Sigmoid colon (tissue), 7 donors: ENCODE data around the gene GABRP. TPM values are rescaled to one million over a fixed set of nuclear protein-coding genes. Genes with fewer than 3 reads are reported as not detected.
"Not testable (repeated sequence)": the region's sequence is repeated elsewhere in the genome, so short reads cannot be mapped to it uniquely, and the experiment has no call there.

Experiments used
- DNase-seq: peaks from one replicate; pipeline ENCODE4 v3.0.0-alpha.2; 2019
- H3K27ac ChIP-seq, 4 donors: fragments of 200-600 bp; sonication (generic); one replicate each; pipeline ENCODE4 v1.5.1; 2016 to 2019; ENCODE audit warnings: mild to moderate bottlenecking in 1 of 4
- H3K27me3 ChIP-seq, 3 donors: fragments of 200-600 bp; sonication (generic); one replicate each; pipeline ENCODE4 v1.5.1; 2019; ENCODE audit warnings: mild to moderate bottlenecking in 1 of 3
- H3K36me3 ChIP-seq, 4 donors: fragments of 200-600 bp; sonication (generic); one replicate each; pipeline ENCODE4 v1.5.1; 2016 to 2019
- H3K4me1 ChIP-seq, 4 donors: fragments of 200-600 bp; sonication (generic); one replicate each; pipeline ENCODE4 v1.5.1; 2017 to 2019
- H3K4me3 ChIP-seq, 4 donors: fragments of 200-600 bp; sonication (generic); one replicate each; pipeline ENCODE4 v1.5.1; 2017 to 2019; ENCODE audit warnings: mild to moderate bottlenecking in 2 of 4, moderate library complexity in 1 of 4
- H3K9me3 ChIP-seq, 4 donors: fragments of 200-600 bp in 3 of 4; sonication (generic) in 3 of 4; one replicate each; pipeline versions ENCODE4 v1.5.1 to v1.6.1; 2013 to 2019
- EP300 ChIP-seq, 4 donors: sonication (generic); formaldehyde crosslinking; IDR thresholded peaks; one replicate each; pipeline ENCODE4 v1.6.1; 2017; ENCODE audit warnings: antibody characterized with exemption in 4 of 4
- POLR2A ChIP-seq, 2 donors: fragments of 450-650 bp; IDR thresholded peaks; one replicate each; pipeline ENCODE4 v1.6.1; 2016; ENCODE audit warnings: antibody characterized with exemption in 2 of 2, mild to moderate bottlenecking in 2 of 2, moderate library complexity in 2 of 2
- POLR2AphosphoS5 ChIP-seq, 4 donors: sonication (generic); formaldehyde crosslinking; IDR thresholded peaks; one replicate each; pipeline ENCODE4 v1.6.1; 2017; ENCODE audit warnings: antibody characterized with exemption in 4 of 4
- WGBS, 2 donors: extraction: QIAGEN DNeasy Blood & Tissue Kit; methylation state at CpG; one replicate each; pipeline ENCODE4 v1.1.7; 2013; 5-methylcytosine and 5-hydroxymethylcytosine counted together
- intact Hi-C: fragments of 100-400 bp; cut with DNase I; formaldehyde crosslinking; loops from one replicate; pipeline ENCODE4 v1.15.1; 2023
- polyA plus RNA-seq, 3 donors: library from polyadenylated mRNA; stranded (reverse); fragments of 200-250 nt; gene quantifications; one replicate each; pipeline ENCODE4 v1.2.3, GENCODE V29; 2013
- total RNA-seq, 4 donors: library from RNA; depleted of rRNA; stranded (reverse); fragments of >200 nt; gene quantifications; one replicate each; pipeline ENCODE4 v1.1.0, GENCODE V29; 2016
- TF ChIP-seq, protein P1 (sequence below), 4 experiments: fragments of 450-650 bp in 3 of 4; fragments of 200-600 bp in 1 of 4; IDR thresholded peaks; one replicate each; pipeline ENCODE4 v1.5.1; 2016 to 2019; ENCODE audit warnings: antibody characterized with exemption in 4 of 4, mild to moderate bottlenecking in 3 of 4, moderate library complexity in 2 of 4
- donor health status: healthy with polysubstance abuse.
- donor health status: Bipolar disorder and iron deficiency.
- donor health status: healthy.

Gene GABRP
- total and polyA plus RNA-seq, 7 donors: 1.8 TPM; not detected in 6

- TF ChIP-seq POLR2A (IDR thresholded peaks at IDR 0.05) (no peak), EP300 (IDR thresholded peaks at IDR 0.05) (no peak), POLR2AphosphoS5 (IDR thresholded peaks at IDR 0.05) (no peak)
- TF ChIP-seq, protein P1, sequence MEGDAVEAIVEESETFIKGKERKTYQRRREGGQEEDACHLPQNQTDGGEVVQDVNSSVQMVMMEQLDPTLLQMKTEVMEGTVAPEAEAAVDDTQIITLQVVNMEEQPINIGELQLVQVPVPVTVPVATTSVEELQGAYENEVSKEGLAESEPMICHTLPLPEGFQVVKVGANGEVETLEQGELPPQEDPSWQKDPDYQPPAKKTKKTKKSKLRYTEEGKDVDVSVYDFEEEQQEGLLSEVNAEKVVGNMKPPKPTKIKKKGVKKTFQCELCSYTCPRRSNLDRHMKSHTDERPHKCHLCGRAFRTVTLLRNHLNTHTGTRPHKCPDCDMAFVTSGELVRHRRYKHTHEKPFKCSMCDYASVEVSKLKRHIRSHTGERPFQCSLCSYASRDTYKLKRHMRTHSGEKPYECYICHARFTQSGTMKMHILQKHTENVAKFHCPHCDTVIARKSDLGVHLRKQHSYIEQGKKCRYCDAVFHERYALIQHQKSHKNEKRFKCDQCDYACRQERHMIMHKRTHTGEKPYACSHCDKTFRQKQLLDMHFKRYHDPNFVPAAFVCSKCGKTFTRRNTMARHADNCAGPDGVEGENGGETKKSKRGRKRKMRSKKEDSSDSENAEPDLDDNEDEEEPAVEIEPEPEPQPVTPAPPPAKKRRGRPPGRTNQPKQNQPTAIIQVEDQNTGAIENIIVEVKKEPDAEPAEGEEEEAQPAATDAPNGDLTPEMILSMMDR (IDR thresholded peaks at IDR 0.05): no peak
- peaks cover 0 to 40% (median 37%) of the 10 kb centered on the region in 4 donors for H3K4me1 ChIP-seq
- intact Hi-C loops: no loop called here
These were observed 30.2 kb upstream of the GABRP start for GRCh38 chr5:170753311-170753710.

GRCh38 chr5:170754508-170754907 lies 29.0 kb upstream of the GABRP start:
- H3K27me3 ChIP-seq, DNase-seq, H3K36me3 ChIP-seq, intact Hi-C loops, H3K4me3 ChIP-seq, H3K9me3 ChIP-seq, H3K27ac ChIP-seq: not testable (repeated sequence)
- WGBS, 2 donors: 89 to 92% methylated on average over 2 of the region's 2 CpGs
- peaks cover 0 to 40% (median 38%) of the 10 kb centered on the region in 4 donors for H3K4me1 ChIP-seq

More at GRCh38 chr5:170753311-170753710, 30.2 kb upstream of the GABRP start:
- Histone ChIP-seq H3K4me3 (no peak overlapping the region), H3K36me3 (no peaks in the 10 kb centered on the region), H3K27me3 (no peaks in the 10 kb centered on the region), H3K9me3 (no peaks in the 10 kb centered on the region), H3K27ac (no peak overlapping the region)
- no peak for DNase-seq

- Histone ChIP-seq H3K27me3 (no peaks in the 10 kb centered on the region), H3K36me3 (no peaks in the 10 kb centered on the region), H3K9me3 (no peaks in the 10 kb centered on the region), H3K4me3 (no peak overlapping the region), H3K27ac (peak overlapping the region in 1 of 4 donors; percentile 51), H3K4me1 (peaks cover 0 to 40% (median 38%) of the 10 kb centered on the region in 4 donors)
- 23 to 67% methylated on average over 7 of the region's 7 CpGs for WGBS, 2 donors
- DNase-seq: no peak
- TF ChIP-seq, protein P1 (IDR thresholded peaks at IDR 0.05): no peak
- TF ChIP-seq EP300 (IDR thresholded peaks at IDR 0.05) (no peak), POLR2A (IDR thresholded peaks at IDR 0.05) (no peak), POLR2AphosphoS5 (IDR thresholded peaks at IDR 0.05) (no peak)
- intact Hi-C loops: no loop called here
These were observed 27.7 kb upstream of the GABRP start for GRCh38 chr5:170755679-170756456.

- intact Hi-C loops: no loop called here
- H3K4me1 ChIP-seq: peaks cover 0 to 37% (median 34%) of the 10 kb centered on the region in 4 donors
- H3K9me3 ChIP-seq: no peaks in the 10 kb centered on the region
- TF ChIP-seq EP300 (IDR thresholded peaks at IDR 0.05) (no peak), POLR2A (IDR thresholded peaks at IDR 0.05) (no peak), POLR2AphosphoS5 (IDR thresholded peaks at IDR 0.05) (no peak)
- TF ChIP-seq, protein P1 (IDR thresholded peaks at IDR 0.05): no peak
- peak overlapping the region in 3 of 4 donors; percentile 30 to 51 (median 35) for H3K27ac ChIP-seq
- no peaks in the 10 kb centered on the region for H3K27me3 ChIP-seq
- WGBS, 2 donors: 89 to 90% methylated on average over 8 of the region's 8 CpGs
- no peak for DNase-seq
- no peaks in the 10 kb centered on the region for H3K36me3 ChIP-seq
- H3K4me3 ChIP-seq: no peak overlapping the region
These were observed 26.8 kb upstream of the GABRP start for GRCh38 chr5:170756691-170757090.

GRCh38 chr5:170757182-170757601 lies 26.3 kb upstream of the GABRP start:
- Histone ChIP-seq H3K27me3 (no peaks in the 10 kb centered on the region), H3K4me3 (no peak overlapping the region), H3K4me1 (peaks cover 0 to 32% (median 29%) of the 10 kb centered on the region in 4 donors), H3K36me3 (no peaks in the 10 kb centered on the region), H3K27ac (peak overlapping the region in 3 of 4 donors; percentile 30 to 59 (median 35)), H3K9me3 (no peaks in the 10 kb centered on the region)
- TF ChIP-seq POLR2AphosphoS5 (IDR thresholded peaks at IDR 0.05) (no peak), POLR2A (IDR thresholded peaks at IDR 0.05) (no peak), EP300 (IDR thresholded peaks at IDR 0.05) (no peak)
- TF ChIP-seq, protein P1 (IDR thresholded peaks at IDR 0.05): no peak
- WGBS, 2 donors: 20 to 39% methylated on average over 4 of the region's 4 CpGs
- DNase-seq: no peak
- intact Hi-C loops: no loop called here
